ENCODE data around the gene TMPO. TPM values are rescaled to one million over a fixed set of nuclear protein-coding genes. Genes with fewer than 3 reads are reported as not detected.
"Not testable (repeated sequence)": the region's sequence is repeated elsewhere in the genome, so short reads cannot be mapped to it uniquely, and the experiment has no call there.

The TMPO gene
- total RNA-seq, 1 donor from 2014 or later, result 144 TPM

DNA sequence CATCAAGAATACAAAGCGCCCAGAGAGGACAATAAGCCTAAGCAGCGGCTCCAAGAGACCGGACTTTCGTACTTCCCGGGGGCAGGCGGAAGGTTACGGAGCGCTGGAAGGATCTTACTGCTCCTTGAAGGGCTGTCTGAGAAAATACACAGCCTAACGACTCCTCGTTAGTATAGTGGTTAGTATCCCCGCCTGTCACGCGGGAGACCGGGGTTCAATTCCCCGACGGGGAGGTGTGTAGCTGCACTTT lies 12.1 kb upstream of the TMPO start:
- H3K9me3 Mint-ChIP-seq, result no peaks in the 10 kb centered on the region
- peaks cover 3% of the 10 kb centered on the region for H3K27me3 Mint-ChIP-seq (ENCODE audit: low read depth)
- peak overlapping the region; percentile 90 for H3K4me3 Mint-ChIP-seq
- H3K27ac Mint-ChIP-seq, result peak overlapping the region; percentile 99
- peak; percentile 80 to 94 for DNase-seq (ENCODE audit: low spot score in 2 of 2, unreplicated experiment in 2 of 2)
- TF ChIP-seq, protein P1, sequence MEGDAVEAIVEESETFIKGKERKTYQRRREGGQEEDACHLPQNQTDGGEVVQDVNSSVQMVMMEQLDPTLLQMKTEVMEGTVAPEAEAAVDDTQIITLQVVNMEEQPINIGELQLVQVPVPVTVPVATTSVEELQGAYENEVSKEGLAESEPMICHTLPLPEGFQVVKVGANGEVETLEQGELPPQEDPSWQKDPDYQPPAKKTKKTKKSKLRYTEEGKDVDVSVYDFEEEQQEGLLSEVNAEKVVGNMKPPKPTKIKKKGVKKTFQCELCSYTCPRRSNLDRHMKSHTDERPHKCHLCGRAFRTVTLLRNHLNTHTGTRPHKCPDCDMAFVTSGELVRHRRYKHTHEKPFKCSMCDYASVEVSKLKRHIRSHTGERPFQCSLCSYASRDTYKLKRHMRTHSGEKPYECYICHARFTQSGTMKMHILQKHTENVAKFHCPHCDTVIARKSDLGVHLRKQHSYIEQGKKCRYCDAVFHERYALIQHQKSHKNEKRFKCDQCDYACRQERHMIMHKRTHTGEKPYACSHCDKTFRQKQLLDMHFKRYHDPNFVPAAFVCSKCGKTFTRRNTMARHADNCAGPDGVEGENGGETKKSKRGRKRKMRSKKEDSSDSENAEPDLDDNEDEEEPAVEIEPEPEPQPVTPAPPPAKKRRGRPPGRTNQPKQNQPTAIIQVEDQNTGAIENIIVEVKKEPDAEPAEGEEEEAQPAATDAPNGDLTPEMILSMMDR (IDR thresholded peaks at IDR 0.05; ENCODE audit: unreplicated experiment), result no peak
- H3K4me1 Mint-ChIP-seq, result peaks cover 17% of the 10 kb centered on the region
- H3K36me3 Mint-ChIP-seq, result no peaks in the 10 kb centered on the region

DNA sequence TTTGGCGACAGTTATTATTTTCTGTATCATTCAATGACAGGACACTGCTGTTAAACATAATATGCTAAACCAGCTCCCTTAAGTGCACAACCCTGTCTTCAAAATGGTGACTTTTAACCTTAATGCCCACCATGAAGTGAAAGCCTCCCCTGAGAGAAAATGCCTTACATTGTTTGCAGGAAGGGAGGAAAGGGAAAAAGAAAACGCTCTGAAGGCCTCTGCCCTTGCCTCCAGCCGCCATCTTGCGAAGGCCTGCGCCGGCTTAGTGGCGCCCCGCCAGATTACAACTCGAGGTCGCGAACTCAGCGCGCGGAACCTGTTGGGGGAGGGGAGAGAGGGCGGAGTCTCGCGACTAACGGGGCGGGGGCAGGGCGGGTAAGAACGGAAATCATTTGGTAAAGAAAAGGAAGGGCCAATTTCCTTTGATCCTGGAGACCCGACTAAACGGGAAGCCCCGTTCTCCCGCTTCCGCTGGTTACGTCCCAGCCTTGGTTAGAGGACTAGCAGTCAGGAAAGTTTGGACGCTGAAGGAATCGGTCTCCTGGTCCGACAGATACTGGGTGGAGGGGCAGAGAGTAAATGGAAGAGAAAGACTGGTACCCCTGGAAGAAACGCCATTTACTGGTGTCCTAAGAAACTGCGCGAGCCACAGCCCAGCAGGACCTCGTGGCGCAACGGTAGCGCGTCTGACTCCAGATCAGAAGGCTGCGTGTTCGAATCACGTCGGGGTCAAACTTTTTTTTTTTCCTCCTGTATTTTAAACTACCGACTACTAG lies 11.6 kb upstream of the TMPO start:
- Mint-ChIP-seq H3K27ac (peak overlapping the region; percentile 99), H3K36me3 (no peaks in the 10 kb centered on the region), H3K4me3 (peak overlapping the region; percentile 90), H3K9me3 (no peaks in the 10 kb centered on the region), H3K27me3 (ENCODE audit: low read depth) (peaks cover 3% of the 10 kb centered on the region), H3K4me1 (peaks cover 17% of the 10 kb centered on the region)
- TF ChIP-seq, protein P1 (IDR thresholded peaks at IDR 0.05; ENCODE audit: unreplicated experiment), result no peak
- peak; percentile 86 to 94 for DNase-seq (ENCODE audit: low spot score in 2 of 2, unreplicated experiment in 2 of 2)

DNA sequence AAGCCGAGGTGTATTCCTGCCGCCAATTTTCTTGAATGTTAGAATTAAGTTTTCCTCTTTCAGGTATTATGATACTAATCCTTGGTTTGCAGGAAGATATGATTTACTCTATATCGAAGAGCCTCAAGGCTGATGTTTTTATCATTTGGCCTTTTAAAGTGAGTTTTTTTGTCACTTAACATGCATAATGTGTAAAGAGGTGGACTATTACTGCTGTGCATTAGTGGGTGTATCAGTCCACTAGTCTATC lies 11.1 kb upstream of the TMPO start:
- Mint-ChIP-seq H3K9me3 (no peaks in the 10 kb centered on the region), H3K4me3 (peak overlapping the region; percentile 90), H3K27me3 (ENCODE audit: low read depth) (peaks cover 3% of the 10 kb centered on the region), H3K27ac (peak overlapping the region; percentile 99), H3K36me3 (no peaks in the 10 kb centered on the region), H3K4me1 (peaks cover 20% of the 10 kb centered on the region)
- DNase-seq (ENCODE audit: low spot score in 2 of 2, unreplicated experiment in 2 of 2), result no peak
- TF ChIP-seq, protein P1 (IDR thresholded peaks at IDR 0.05; ENCODE audit: unreplicated experiment), result no peak

DNA sequence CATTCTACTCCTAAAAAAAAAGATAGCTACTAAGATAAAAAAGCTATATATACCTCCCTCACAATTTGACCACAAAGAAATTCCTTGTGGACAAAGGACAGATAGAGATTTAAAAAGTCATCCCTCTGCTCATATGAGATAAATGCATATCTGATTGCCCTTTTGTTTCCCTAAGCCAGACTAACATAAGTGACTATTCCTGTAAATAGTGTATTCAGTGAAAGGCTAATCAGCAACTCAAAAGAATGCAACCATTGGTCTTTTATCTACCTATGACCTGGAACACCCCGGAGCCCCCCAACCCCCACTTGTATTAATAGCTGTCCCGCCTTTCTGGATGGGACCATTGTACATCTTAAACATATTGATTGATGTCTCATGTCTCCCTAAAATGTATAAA lies 6.3 kb upstream of the TMPO start:
- H3K36me3 Mint-ChIP-seq, result no peaks in the 10 kb centered on the region
- no peak overlapping the region for H3K27ac Mint-ChIP-seq
- TF ChIP-seq, protein P1 (IDR thresholded peaks at IDR 0.05; ENCODE audit: unreplicated experiment), result no peak
- no peak overlapping the region for H3K4me3 Mint-ChIP-seq
- DNase-seq (ENCODE audit: low spot score in 2 of 2, unreplicated experiment in 2 of 2), result no peak
- peaks cover under 1% of the 10 kb centered on the region for H3K27me3 Mint-ChIP-seq (ENCODE audit: low read depth)
- H3K9me3 Mint-ChIP-seq, result no peaks in the 10 kb centered on the region
- peaks cover 24% of the 10 kb centered on the region for H3K4me1 Mint-ChIP-seq

DNA sequence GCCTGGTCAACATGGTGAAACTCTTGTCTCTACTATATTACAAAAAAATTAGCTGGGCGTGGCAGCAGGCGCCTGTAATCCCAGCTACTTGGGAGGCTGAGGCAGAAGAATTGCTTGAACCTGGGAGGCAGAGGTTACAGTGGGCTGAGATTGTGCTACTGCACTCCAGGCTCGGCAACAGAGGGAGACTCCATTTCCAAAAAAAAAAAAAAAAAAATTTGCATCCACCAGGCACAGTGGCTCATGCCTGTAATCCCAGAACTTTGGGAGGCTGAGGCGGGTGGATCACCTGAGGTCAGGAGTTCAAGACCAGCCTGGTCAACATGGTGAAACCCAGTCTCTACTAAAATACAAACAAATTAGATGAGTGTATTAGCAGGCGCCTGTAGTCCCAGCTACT lies 3.6 kb upstream of the TMPO start:
- not testable (repeated sequence) for DNase-seq (ENCODE audit: low spot score in 2 of 2, unreplicated experiment in 2 of 2); H3K27me3 Mint-ChIP-seq (ENCODE audit: low read depth); H3K36me3 Mint-ChIP-seq; H3K4me3 Mint-ChIP-seq; H3K9me3 Mint-ChIP-seq
- Mint-ChIP-seq H3K27ac (peak overlapping the region; percentile 12), H3K4me1 (peaks cover 25% of the 10 kb centered on the region)

DNA sequence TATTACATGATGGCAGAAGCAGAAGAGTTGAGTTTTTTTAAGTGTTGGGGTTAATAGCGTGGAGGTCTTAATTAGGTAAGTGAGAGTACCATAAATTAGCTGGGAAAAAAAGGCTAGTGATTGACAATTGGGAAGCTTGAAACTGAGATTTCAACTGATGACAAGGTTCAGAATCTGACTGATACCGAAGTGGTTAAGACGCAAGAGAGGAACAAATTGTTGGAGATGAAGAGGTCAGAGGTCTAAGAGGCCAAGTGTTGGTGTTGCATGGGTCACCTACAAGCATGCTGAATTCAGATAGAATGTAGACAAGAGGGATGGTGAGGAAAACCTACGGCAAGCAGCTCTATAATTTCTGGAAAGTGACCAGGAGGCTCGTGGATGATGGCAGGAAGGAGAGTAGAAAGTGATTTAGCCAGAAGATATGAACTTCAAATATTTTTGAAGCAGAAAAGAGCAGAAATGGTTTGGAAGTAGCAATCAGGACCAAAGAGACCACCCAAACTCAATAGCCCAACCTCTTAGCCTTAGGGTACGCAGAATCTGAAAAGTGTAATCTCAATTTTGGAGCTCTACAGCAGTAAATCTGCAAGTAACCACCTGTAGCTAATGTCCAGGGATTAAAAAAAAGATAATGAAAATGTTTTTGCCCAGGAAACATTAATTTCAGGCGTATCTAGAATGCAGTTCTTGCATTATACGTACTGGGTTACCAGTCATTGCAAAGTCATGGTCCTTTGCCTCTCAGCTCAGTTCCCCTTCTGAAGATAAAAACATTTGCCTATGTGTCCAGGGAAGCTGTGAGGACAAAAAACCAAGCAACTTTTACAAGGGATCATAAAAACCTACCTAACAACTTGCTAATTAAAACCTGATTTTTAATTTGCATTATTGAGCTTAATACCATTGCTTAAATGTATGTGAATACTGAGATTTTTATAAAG lies 1.7 kb upstream of the TMPO start:
- no peaks in the 10 kb centered on the region for H3K36me3 Mint-ChIP-seq
- H3K4me1 Mint-ChIP-seq, result peaks cover 32% of the 10 kb centered on the region
- peak overlapping the region; percentile 96 for H3K4me3 Mint-ChIP-seq
- TF ChIP-seq, protein P1 (IDR thresholded peaks at IDR 0.05; ENCODE audit: unreplicated experiment), result no peak
- H3K9me3 Mint-ChIP-seq, result no peaks in the 10 kb centered on the region
- H3K27ac Mint-ChIP-seq, result peak overlapping the region; percentile 99
- DNase-seq (ENCODE audit: low spot score in 2 of 2, unreplicated experiment in 2 of 2), result no peak
- H3K27me3 Mint-ChIP-seq (ENCODE audit: low read depth), result no peaks in the 10 kb centered on the region
